ENCODE measurements around the gene NR2F2.
"Not testable (repeated sequence)": the region's sequence is repeated elsewhere in the genome, so short reads cannot be mapped to it uniquely, and the experiment has no call there.

Gene NR2F2

GRCh38 chr15:96369351-96369750 is 38.9 kb downstream of the NR2F2 start:
- FAIRE-seq: no peak
- TF ChIP-seq CTCF (IDR thresholded peaks at IDR 0.05; ENCODE audit: insufficient read depth, missing control alignments): no peak

GRCh38 chr15:96369825-96370621 is 39.5 kb downstream of the NR2F2 start:
- FAIRE-seq (no peak), DNase-seq (ENCODE audit: insufficient read length, low spot score) (no peak)
- no peak for TF ChIP-seq CTCF (IDR thresholded peaks at IDR 0.05; ENCODE audit: insufficient read depth, missing control alignments)

More at GRCh38 chr15:96369351-96369750, 38.9 kb downstream of the NR2F2 start:
- no peak for DNase-seq (ENCODE audit: insufficient read length, low spot score)

GRCh38 chr15:96372554-96372953 is 42.1 kb downstream of the NR2F2 start:
- DNase-seq (ENCODE audit: insufficient read length, low spot score) (no peak), FAIRE-seq (no peak)

GRCh38 chr15:96374499-96374898 is 44.0 kb downstream of the NR2F2 start:
- no peak for TF ChIP-seq CTCF (IDR thresholded peaks at IDR 0.05; ENCODE audit: insufficient read depth, missing control alignments)
- FAIRE-seq (no peak), DNase-seq (ENCODE audit: insufficient read length, low spot score) (no peak)

More at GRCh38 chr15:96372554-96372953, 42.1 kb downstream of the NR2F2 start:
- TF ChIP-seq CTCF (IDR thresholded peaks at IDR 0.05; ENCODE audit: insufficient read depth, missing control alignments): no peak

- DNase-seq (ENCODE audit: insufficient read length, low spot score); FAIRE-seq: not testable (repeated sequence)
These were observed 49.1 kb downstream of the NR2F2 start for GRCh38 chr15:96379592-96379991.

GRCh38 chr15:96381463-96381862 is 51.0 kb downstream of the NR2F2 start:
- no peak for TF ChIP-seq CTCF (IDR thresholded peaks at IDR 0.05; ENCODE audit: insufficient read depth, missing control alignments)
- DNase-seq (ENCODE audit: insufficient read length, low spot score) (no peak), FAIRE-seq (no peak)

- TF ChIP-seq CTCF (IDR thresholded peaks at IDR 0.05; ENCODE audit: insufficient read depth, missing control alignments): no peak
- DNase-seq (ENCODE audit: insufficient read length, low spot score) (no peak), FAIRE-seq (no peak)
These were observed 54.7 kb downstream of the NR2F2 start for GRCh38 chr15:96385195-96385594.

All from D721Med (cell line).